GM18502 (cell line): ENCODE data around the gene ZBTB16.

Source experiments
- ATAC-seq: cut with Tn5 transposase; IDR thresholded peaks from one replicate; pipeline ENCODE4 v1.9.1; 2021; ENCODE audit warnings: mild to moderate bottlenecking; ENCODE audit not compliant: unreplicated experiment, poor library complexity

Gene ZBTB16

GRCh38 chr11:114221037-114221436, 161.5 kb downstream of the ZBTB16 start:
- no peak for ATAC-seq

GRCh38 chr11:114225661-114226060, 166.2 kb downstream of the ZBTB16 start:
- no peak for ATAC-seq

- no peak for ATAC-seq
These were observed 166.8 kb downstream of the ZBTB16 start for GRCh38 chr11:114226356-114226755.

- ATAC-seq: no peak
These were observed 169.2 kb downstream of the ZBTB16 start for GRCh38 chr11:114228435-114229411.

GRCh38 chr11:114230031-114230704, 170.7 kb downstream of the ZBTB16 start:
- ATAC-seq: no peak

GRCh38 chr11:114232400-114233059, 173.0 kb downstream of the ZBTB16 start:
- no peak for ATAC-seq

- ATAC-seq: no peak
These were observed 174.2 kb downstream of the ZBTB16 start for GRCh38 chr11:114233755-114234154.

GRCh38 chr11:114236829-114237228, 177.3 kb downstream of the ZBTB16 start:
- ATAC-seq: no peak

GRCh38 chr11:114237321-114238280, 178.1 kb downstream of the ZBTB16 start:
- ATAC-seq: no peak

GRCh38 chr11:114239753-114240161, 180.2 kb downstream of the ZBTB16 start:
- ATAC-seq: no peak

- ATAC-seq: no peak
These were observed 182.5 kb downstream of the ZBTB16 start for GRCh38 chr11:114242032-114242431.

GRCh38 chr11:114243461-114244372, 184.2 kb downstream of the ZBTB16 start:
- no peak for ATAC-seq

GRCh38 chr11:114244726-114245394, 185.3 kb downstream of the ZBTB16 start:
- ATAC-seq: no peak

GRCh38 chr11:114246321-114247069, 187.0 kb downstream of the ZBTB16 start:
- ATAC-seq: no peak

- ATAC-seq: no peak
These were observed 187.7 kb downstream of the ZBTB16 start for GRCh38 chr11:114247070-114247789.

GRCh38 chr11:114250180-114250579, 190.7 kb downstream of the ZBTB16 start:
- ATAC-seq: no peak
